Esophagus muscularis mucosa (tissue), 4 donors: ENCODE results near the gene NHLRC2. TPM values are rescaled to one million over a fixed set of nuclear protein-coding genes. Genes with fewer than 3 reads are reported as not detected.

Source experiments
- DNase-seq: peaks from one replicate; pipeline ENCODE4 v3.0.0-alpha.2; 2017; ENCODE audit errors: extremely low spot score
- H3K27ac ChIP-seq, 4 donors: fragments of 200-600 bp; sonication (generic); replicated peaks in 1 of 4; 1 replicate in 3 of 4; 2 replicates in 1 of 4; pipeline ENCODE4 v1.5.1; 2016 to 2019; ENCODE audit warnings: mild to moderate bottlenecking in 1 of 4
- H3K27me3 ChIP-seq, 4 donors: fragments of 200-600 bp; sonication (generic); one replicate each; pipeline versions ENCODE4 v1.5.1 to v1.6.0; 2016 to 2019
- H3K36me3 ChIP-seq, 4 donors: fragments of 200-600 bp; sonication (generic); one replicate each; pipeline ENCODE4 v1.5.1; 2016 to 2019
- H3K4me1 ChIP-seq, 4 donors: fragments of 200-600 bp; sonication (generic); one replicate each; pipeline ENCODE4 v1.5.1; 2016 to 2019
- H3K4me3 ChIP-seq, 4 donors: fragments of 200-600 bp; sonication (generic); 1 replicate in 2 of 4; 2 replicates in 2 of 4; pipeline ENCODE4 v1.5.1; 2016 to 2019; ENCODE audit warnings: mild to moderate bottlenecking in 4 of 4, moderate library complexity in 1 of 4
- H3K9me3 ChIP-seq, 4 donors: fragments of 200-600 bp; sonication (generic); 1 replicate in 3 of 4; 2 replicates in 1 of 4; pipeline ENCODE4 v1.5.1; 2016 to 2019
- EP300 ChIP-seq: sonication (generic); formaldehyde crosslinking; IDR thresholded peaks from one replicate; pipeline ENCODE4 v1.6.1; 2017; ENCODE audit warnings: antibody characterized with exemption
- POLR2A ChIP-seq: fragments of 450-650 bp; IDR thresholded peaks from one replicate; pipeline ENCODE4 v1.6.1; 2017; ENCODE audit warnings: antibody characterized with exemption, moderate library complexity, mild to moderate bottlenecking, low read depth
- POLR2AphosphoS5 ChIP-seq, 2 donors: sonication (generic); formaldehyde crosslinking; IDR thresholded peaks; one replicate each; pipeline ENCODE4 v1.6.1; 2017; ENCODE audit warnings: antibody characterized with exemption in 2 of 2
- WGBS: methylation state at CpG from one replicate; pipeline ENCODE4 v1.1.5; 2018; 5-methylcytosine and 5-hydroxymethylcytosine counted together
- intact Hi-C: fragments of 100-400 bp; cut with DNase I; formaldehyde crosslinking; loops from one replicate; pipeline ENCODE4 v1.15.1; 2023
- small RNA-seq, 3 donors: library from RNA; depleted of rRNA; stranded (forward); fragments of <200 nt; gene quantifications; one replicate each; pipeline ENCODE3, GENCODE V24; 2016
- total RNA-seq, 4 donors: library from RNA; depleted of rRNA; stranded (reverse); fragments of >200 nt; gene quantifications; one replicate each; pipeline versions ENCODE4 v1.1.0 to v1.2.1, GENCODE V29; 2016
- TF ChIP-seq, protein P1 (sequence below), 3 experiments: fragments of 200-600 bp in 2 of 3; fragments of 450-650 bp in 1 of 3; sonication (generic) in 2 of 3; IDR thresholded peaks; one replicate each; pipeline ENCODE4 v1.5.1; 2017 to 2019; ENCODE audit warnings: antibody characterized with exemption in 3 of 3, mild to moderate bottlenecking in 2 of 3, moderate library complexity in 1 of 3

The NHLRC2 gene
- total RNA-seq, 4 donors from 2014 or later = 30.6 to 59.4 (median 40.3) TPM

DNA sequence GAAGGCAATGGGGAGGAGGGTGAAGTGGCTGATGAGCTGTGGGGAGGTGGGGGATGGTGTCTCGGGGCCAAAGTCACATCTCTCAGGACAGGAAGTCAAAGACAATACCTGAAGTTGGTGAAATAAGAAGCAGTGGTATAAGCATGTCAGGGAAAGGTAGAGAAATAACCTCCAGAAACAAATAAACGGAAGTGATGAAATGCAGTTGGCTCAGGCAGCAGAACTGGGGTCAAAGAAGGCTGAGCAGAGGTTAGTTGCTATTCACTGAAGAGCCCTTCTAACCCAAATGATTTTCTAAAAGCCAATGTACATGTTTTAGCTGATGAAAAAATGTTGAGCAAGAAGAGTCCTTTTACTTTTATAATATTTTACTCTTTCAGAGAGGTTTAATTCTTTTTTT, 110.6 kb downstream of the NHLRC2 start:
- 64% methylated on average over 2 of the region's 2 CpGs for WGBS
- TF ChIP-seq, protein P1, sequence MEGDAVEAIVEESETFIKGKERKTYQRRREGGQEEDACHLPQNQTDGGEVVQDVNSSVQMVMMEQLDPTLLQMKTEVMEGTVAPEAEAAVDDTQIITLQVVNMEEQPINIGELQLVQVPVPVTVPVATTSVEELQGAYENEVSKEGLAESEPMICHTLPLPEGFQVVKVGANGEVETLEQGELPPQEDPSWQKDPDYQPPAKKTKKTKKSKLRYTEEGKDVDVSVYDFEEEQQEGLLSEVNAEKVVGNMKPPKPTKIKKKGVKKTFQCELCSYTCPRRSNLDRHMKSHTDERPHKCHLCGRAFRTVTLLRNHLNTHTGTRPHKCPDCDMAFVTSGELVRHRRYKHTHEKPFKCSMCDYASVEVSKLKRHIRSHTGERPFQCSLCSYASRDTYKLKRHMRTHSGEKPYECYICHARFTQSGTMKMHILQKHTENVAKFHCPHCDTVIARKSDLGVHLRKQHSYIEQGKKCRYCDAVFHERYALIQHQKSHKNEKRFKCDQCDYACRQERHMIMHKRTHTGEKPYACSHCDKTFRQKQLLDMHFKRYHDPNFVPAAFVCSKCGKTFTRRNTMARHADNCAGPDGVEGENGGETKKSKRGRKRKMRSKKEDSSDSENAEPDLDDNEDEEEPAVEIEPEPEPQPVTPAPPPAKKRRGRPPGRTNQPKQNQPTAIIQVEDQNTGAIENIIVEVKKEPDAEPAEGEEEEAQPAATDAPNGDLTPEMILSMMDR (IDR thresholded peaks at IDR 0.05) = no peak
- TF ChIP-seq EP300 (no peak), POLR2AphosphoS5 (IDR thresholded peaks at IDR 0.05) (no peak), POLR2A (no peak)
- no peaks in the 10 kb centered on the region for H3K27me3 ChIP-seq
- DNase-seq = no peak
- H3K36me3 ChIP-seq = no peaks in the 10 kb centered on the region
- H3K4me3 ChIP-seq = no peak overlapping the region
- no peaks in the 10 kb centered on the region for H3K9me3 ChIP-seq
- H3K27ac ChIP-seq = no peak overlapping the region
- H3K4me1 ChIP-seq = no peaks in the 10 kb centered on the region
- intact Hi-C loops = no loop called here

DNA sequence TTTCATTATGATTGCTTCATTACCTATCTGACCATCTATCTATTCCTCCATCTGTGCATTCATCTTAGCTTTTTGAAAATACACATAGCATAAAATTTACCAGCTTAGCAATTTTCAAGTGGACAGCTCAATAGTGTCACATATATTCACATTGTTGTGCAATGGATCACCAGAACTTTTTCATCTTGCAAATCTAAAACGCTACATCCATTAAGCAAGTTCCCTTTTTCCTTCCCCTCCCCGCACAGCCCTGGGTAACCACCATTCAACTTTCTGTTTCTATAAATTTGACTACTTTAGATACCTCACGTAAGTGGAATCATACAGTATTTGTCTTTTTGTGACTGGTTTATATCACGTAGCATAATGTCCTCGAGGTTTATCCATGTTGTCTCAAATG, 111.2 kb downstream of the NHLRC2 start:
- no peak for DNase-seq
- TF ChIP-seq, protein P1 (IDR thresholded peaks at IDR 0.05) = no peak
- TF ChIP-seq POLR2AphosphoS5 (IDR thresholded peaks at IDR 0.05) (no peak), EP300 (no peak), POLR2A (no peak)
- Histone ChIP-seq H3K27me3 (no peaks in the 10 kb centered on the region), H3K4me1 (no peaks in the 10 kb centered on the region), H3K9me3 (no peaks in the 10 kb centered on the region), H3K4me3 (no peak overlapping the region), H3K27ac (no peak overlapping the region), H3K36me3 (no peaks in the 10 kb centered on the region)
- intact Hi-C loops = no loop called here
- WGBS = 65% methylated on average over 5 of the region's 5 CpGs

Small RNA genes lying within 50 kb of the gene (small RNA-seq; reads per million reads assigned to genes)
- 0 reads per million in 3 donors for gene RF00560

Other genes with a start within 250 kb of the NHLRC2 start
- gene NRAP, start 190.6 kb upstream of the NHLRC2 start, total RNA-seq = not detected
- gene CASP7, start 174.7 kb upstream of the NHLRC2 start, total RNA-seq = 10 to 100 TPM; 10.2 to 15.7 (median 11.6) TPM
- gene PLEKHS1, start 103.0 kb upstream of the NHLRC2 start, total RNA-seq = not detected
- gene DCLRE1A, start 579 bp upstream of the NHLRC2 start, total RNA-seq = 1 to 10 TPM; 4.1 to 6.5 (median 5.3) TPM
- gene ADRB1, start 189.2 kb downstream of the NHLRC2 start, total RNA-seq = 10 to 100 TPM in 3 of 4 donors, 1 to 10 TPM in 1; 4.2 to 25.3 (median 12.3) TPM